DOHH2 (cell line): ENCODE data around the gene CLASP2.
"Not testable (repeated sequence)": the region's sequence is repeated elsewhere in the genome, so short reads cannot be mapped to it uniquely, and the experiment has no call there.

Source experiments
- H3F3A ChIP-seq: fragments of 200-600 bp; sonication (generic), shearing (Covaris generic); 2 replicates; pipeline ENCODE4 v1.6.0; 2016; ENCODE audit warnings: antibody characterized with exemption, mild to moderate bottlenecking; ENCODE audit not compliant: control insufficient read depth, insufficient read depth
- H3K27ac ChIP-seq: fragments of 200-600 bp; sonication (generic); 2 replicates; pipeline ENCODE4 v1.5.1; 2014; ENCODE audit warnings: low read depth, mild to moderate bottlenecking, low read length, moderate library complexity
- H3K27me3 ChIP-seq: fragments of 200-600 bp; sonication (generic); 2 replicates; pipeline ENCODE4 v1.6.1; 2014; ENCODE audit warnings: mild to moderate bottlenecking, low read length, mixed read lengths; ENCODE audit not compliant: control insufficient read depth
- H3K36me3 ChIP-seq: fragments of 200-600 bp; sonication (generic); 2 replicates; pipeline ENCODE4 v1.6.1; 2014; ENCODE audit warnings: mild to moderate bottlenecking, low read length, moderate library complexity, mixed read lengths; ENCODE audit not compliant: control insufficient read depth
- H3K4me1 ChIP-seq: fragments of 200-600 bp; sonication (generic); 2 replicates; pipeline ENCODE4 v1.6.1; 2014; ENCODE audit warnings: mild to moderate bottlenecking, low read length, mixed read lengths; ENCODE audit not compliant: control insufficient read depth
- H3K4me2 ChIP-seq: fragments of 200-600 bp; sonication (generic); 2 replicates; pipeline ENCODE4 v1.6.0; 2014; ENCODE audit warnings: mild to moderate bottlenecking, low read length, moderate library complexity
- H3K4me3 ChIP-seq: fragments of 200-600 bp; sonication (generic); 2 replicates; pipeline ENCODE4 v1.5.1; 2014; ENCODE audit warnings: mild to moderate bottlenecking, low read length, mixed read lengths
- H3K79me2 ChIP-seq: fragments of 200-600 bp; sonication (generic); 2 replicates; pipeline ENCODE4 v1.6.1; 2014; ENCODE audit warnings: mild to moderate bottlenecking, low read length, mixed read lengths; ENCODE audit not compliant: control insufficient read depth
- H3K9me2 ChIP-seq: fragments of 200-600 bp; sonication (generic); replicated peaks from 2 replicates; pipeline ENCODE4 v1.6.1; 2014; ENCODE audit warnings: mild to moderate bottlenecking, low read length, mixed read lengths; ENCODE audit not compliant: control insufficient read depth
- H3K9me3 ChIP-seq: fragments of 200-600 bp; sonication (generic); 2 replicates; pipeline ENCODE4 v1.6.1; 2014; ENCODE audit warnings: antibody characterized with exemption, low read length, mixed read lengths; ENCODE audit not compliant: control insufficient read depth, insufficient read depth
- H4K20me1 ChIP-seq: fragments of 200-600 bp; sonication (generic); 2 replicates; pipeline ENCODE4 v1.6.0; 2014; ENCODE audit warnings: low read depth, mild to moderate bottlenecking, antibody characterized with exemption, low read length, moderate library complexity; ENCODE audit not compliant: control insufficient read depth, insufficient read depth
- EZH2phosphoT487 ChIP-seq: fragments of 200-600 bp; sonication (generic); IDR thresholded peaks from 2 replicates; pipeline ENCODE4 v1.6.1; 2017; ENCODE audit warnings: borderline replicate concordance, mild to moderate bottlenecking, antibody characterized with exemption, low read length, moderate library complexity, mixed read lengths
- TF ChIP-seq, protein P1 (sequence below): fragments of 200-600 bp; sonication (generic); IDR thresholded peaks from one replicate; pipeline ENCODE4 v1.5.1; 2014; ENCODE audit warnings: antibody characterized with exemption, mild to moderate bottlenecking, low read depth, low read length; ENCODE audit not compliant: poor library complexity, severe bottlenecking

The CLASP2 gene

DNA sequence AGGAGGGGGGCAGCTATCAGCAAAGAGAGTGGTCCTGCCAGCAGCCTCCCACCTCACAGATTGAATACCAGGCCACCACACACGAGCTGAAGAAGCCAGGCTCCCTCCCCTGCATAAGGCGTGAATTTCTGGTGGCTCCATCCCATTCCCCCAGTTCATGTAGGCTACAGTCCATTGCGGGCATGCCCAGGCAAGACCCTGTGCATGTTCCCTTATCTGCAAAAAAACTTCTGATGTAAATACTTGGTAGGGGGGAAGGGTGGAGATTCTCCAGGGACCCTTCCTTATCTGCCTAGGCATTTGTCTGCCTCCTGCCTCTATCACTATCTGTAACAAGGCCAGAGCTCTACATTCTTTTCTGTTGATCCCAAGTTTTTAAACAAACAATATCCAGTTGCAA lies 250.3 kb downstream of the CLASP2 start:
- Histone ChIP-seq H3K27me3 (no peaks in the 10 kb centered on the region), H3K9me3 (no peaks in the 10 kb centered on the region; the same call in 1 of the 2 replicates), H3K36me3 (no peaks in the 10 kb centered on the region), H3F3A (no peaks in the 10 kb centered on the region), H3K79me2 (no peaks in the 10 kb centered on the region), H3K4me1 (no peaks in the 10 kb centered on the region), H3K4me3 (no peak overlapping the region), H3K4me2 (no peak overlapping the region), H4K20me1 (no peaks in the 10 kb centered on the region), H3K9me2 (no peaks in the 10 kb centered on the region), H3K27ac (no peak overlapping the region)
- no peak for TF ChIP-seq EZH2phosphoT487

DNA sequence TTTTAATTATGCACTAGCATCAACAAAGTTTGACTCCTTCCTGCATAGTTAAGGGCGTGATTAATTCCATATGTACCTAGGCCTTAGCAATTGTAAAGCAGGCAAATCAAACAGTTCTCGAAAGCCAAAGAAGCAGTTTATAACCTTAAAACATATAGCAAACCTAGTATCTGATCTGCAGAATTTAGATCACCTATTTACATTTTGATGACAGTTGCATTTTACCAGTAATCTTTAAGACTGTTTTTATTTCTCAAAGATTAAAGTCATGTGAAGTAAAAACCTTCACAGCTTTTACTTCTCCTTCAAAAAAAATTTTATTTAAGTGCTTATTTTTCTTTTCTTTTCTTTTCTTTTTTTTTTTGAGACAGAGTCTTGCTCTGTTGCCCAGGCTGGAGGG lies 257.0 kb downstream of the CLASP2 start:
- no peak for TF ChIP-seq EZH2phosphoT487
- Histone ChIP-seq H3K27me3 (no peaks in the 10 kb centered on the region), H3F3A (no peaks in the 10 kb centered on the region), H3K9me2 (no peaks in the 10 kb centered on the region), H3K9me3 (peaks cover 13% of the 10 kb centered on the region; the same call in 1 of the 2 replicates), H3K4me2 (no peak overlapping the region), H3K36me3 (no peaks in the 10 kb centered on the region), H3K27ac (no peak overlapping the region), H3K79me2 (no peaks in the 10 kb centered on the region), H3K4me1 (no peaks in the 10 kb centered on the region), H4K20me1 (no peaks in the 10 kb centered on the region), H3K4me3 (no peak overlapping the region)

DNA sequence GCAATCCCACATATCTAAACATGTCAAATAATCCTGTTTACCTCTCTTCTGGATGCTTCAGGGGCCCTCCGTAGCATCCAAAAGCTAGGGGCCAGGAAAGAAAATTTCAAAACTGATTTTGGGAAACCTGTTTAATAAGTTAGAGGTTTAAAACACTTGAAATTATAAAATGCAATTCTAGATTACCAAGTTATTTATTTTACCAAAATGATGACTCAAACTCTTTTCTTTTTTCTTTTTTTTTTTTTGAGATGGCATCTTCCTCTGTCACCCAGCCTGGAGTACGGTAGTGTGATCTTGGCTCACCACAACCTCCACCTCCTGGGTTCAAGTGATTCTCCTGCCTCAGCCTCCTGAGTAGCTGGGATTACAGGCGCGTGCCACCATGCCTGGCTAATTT lies 258.5 kb downstream of the CLASP2 start:
- not testable (repeated sequence) for H3K27me3 ChIP-seq

GRCh38 chr3:33458446-33458845 lies 259.6 kb downstream of the CLASP2 start:
- Histone ChIP-seq H3K9me3 (peaks cover 13% of the 10 kb centered on the region; the same call in 1 of the 2 replicates), H3K27ac (no peak overlapping the region), H3F3A (no peaks in the 10 kb centered on the region), H3K36me3 (no peaks in the 10 kb centered on the region), H3K4me2 (no peak overlapping the region), H3K27me3 (no peaks in the 10 kb centered on the region), H4K20me1 (no peaks in the 10 kb centered on the region), H3K4me3 (no peak overlapping the region), H3K79me2 (no peaks in the 10 kb centered on the region), H3K9me2 (no peaks in the 10 kb centered on the region), H3K4me1 (no peaks in the 10 kb centered on the region)
- TF ChIP-seq, protein P1, sequence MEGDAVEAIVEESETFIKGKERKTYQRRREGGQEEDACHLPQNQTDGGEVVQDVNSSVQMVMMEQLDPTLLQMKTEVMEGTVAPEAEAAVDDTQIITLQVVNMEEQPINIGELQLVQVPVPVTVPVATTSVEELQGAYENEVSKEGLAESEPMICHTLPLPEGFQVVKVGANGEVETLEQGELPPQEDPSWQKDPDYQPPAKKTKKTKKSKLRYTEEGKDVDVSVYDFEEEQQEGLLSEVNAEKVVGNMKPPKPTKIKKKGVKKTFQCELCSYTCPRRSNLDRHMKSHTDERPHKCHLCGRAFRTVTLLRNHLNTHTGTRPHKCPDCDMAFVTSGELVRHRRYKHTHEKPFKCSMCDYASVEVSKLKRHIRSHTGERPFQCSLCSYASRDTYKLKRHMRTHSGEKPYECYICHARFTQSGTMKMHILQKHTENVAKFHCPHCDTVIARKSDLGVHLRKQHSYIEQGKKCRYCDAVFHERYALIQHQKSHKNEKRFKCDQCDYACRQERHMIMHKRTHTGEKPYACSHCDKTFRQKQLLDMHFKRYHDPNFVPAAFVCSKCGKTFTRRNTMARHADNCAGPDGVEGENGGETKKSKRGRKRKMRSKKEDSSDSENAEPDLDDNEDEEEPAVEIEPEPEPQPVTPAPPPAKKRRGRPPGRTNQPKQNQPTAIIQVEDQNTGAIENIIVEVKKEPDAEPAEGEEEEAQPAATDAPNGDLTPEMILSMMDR = no peak
- TF ChIP-seq EZH2phosphoT487 = no peak

More for the DNA sequence above, 258.5 kb downstream of the CLASP2 start:
- H3K9me2 ChIP-seq, H3K4me2 ChIP-seq, H3K4me1 ChIP-seq, H4K20me1 ChIP-seq, H3F3A ChIP-seq, H3K36me3 ChIP-seq, H3K79me2 ChIP-seq, H3K4me3 ChIP-seq, H3K27ac ChIP-seq: not testable (repeated sequence)
- peaks cover 13% of the 10 kb centered on the region; the same call in 1 of the 2 replicates for H3K9me3 ChIP-seq

GRCh38 chr3:33456756-33457155 lies 261.3 kb downstream of the CLASP2 start:
- H3K27me3 ChIP-seq = no peaks in the 10 kb centered on the region
- no peak overlapping the region for H3K4me3 ChIP-seq
- H3K36me3 ChIP-seq = no peaks in the 10 kb centered on the region
- no peak for TF ChIP-seq EZH2phosphoT487
- TF ChIP-seq, protein P1 = no peak
- H3K4me1 ChIP-seq = no peaks in the 10 kb centered on the region
- H3F3A ChIP-seq = no peaks in the 10 kb centered on the region
- peaks cover 13% of the 10 kb centered on the region; the same call in 1 of the 2 replicates for H3K9me3 ChIP-seq
- no peaks in the 10 kb centered on the region for H4K20me1 ChIP-seq
- no peak overlapping the region for H3K27ac ChIP-seq
- H3K79me2 ChIP-seq = no peaks in the 10 kb centered on the region
- no peak overlapping the region for H3K4me2 ChIP-seq
- no peaks in the 10 kb centered on the region for H3K9me2 ChIP-seq
